NCI-H524 (cell line): ENCODE results near the gene MAP1A.

Experiments
- DNase-seq, 2 experiments: peaks; one replicate each; lab custom pipeline; 2025; lab: John Stamatoyannopoulos, UW

Gene MAP1A

GRCh38 chr15:43517354-43518196, at the start of gene MAP1A:
Gene MAP1A (plus strand): TSS chr15:43517608. CDS start chr15:43521474, 3,866 bp downstream.
- peak; percentile 88 to 90 for DNase-seq

- DNase-seq, result no peak
Measured at GRCh38 chr15:43469867-43470266, 47.5 kb upstream of the MAP1A start.

- no peak for DNase-seq
Measured at GRCh38 chr15:43471975-43472374, 45.4 kb upstream of the MAP1A start.

- DNase-seq, result no peak
Measured at GRCh38 chr15:43473885-43474284, 43.5 kb upstream of the MAP1A start.

GRCh38 chr15:43483297-43484128, 33.9 kb upstream of the MAP1A start:
- peak in 1 of 2 experiments; percentile 9 for DNase-seq

- DNase-seq, result no peak
Measured at GRCh38 chr15:43484455-43484854, 33.0 kb upstream of the MAP1A start.

- no peak for DNase-seq
Measured at GRCh38 chr15:43487271-43487895, 30.0 kb upstream of the MAP1A start.

GRCh38 chr15:43488790-43489189, 28.6 kb upstream of the MAP1A start:
- DNase-seq, result no peak

- no peak for DNase-seq
Measured at GRCh38 chr15:43489191-43489590, 28.2 kb upstream of the MAP1A start.

- DNase-seq, result peak in 1 of 2 experiments; percentile 32
Measured at GRCh38 chr15:43492266-43492665, 25.1 kb upstream of the MAP1A start.

- DNase-seq, result peak; percentile 93 to 95
Measured at GRCh38 chr15:43492673-43493601, 24.5 kb upstream of the MAP1A start, which contains the start of gene TP53BP1. Gene TP53BP1 (minus strand): TSS chr15:43493156. CDS start chr15:43493043, 113 bp downstream.

- DNase-seq, result peak in 1 of 2 experiments; percentile 54
Measured at GRCh38 chr15:43493703-43494472, 23.5 kb upstream of the MAP1A start.

GRCh38 chr15:43498990-43499389, 18.4 kb upstream of the MAP1A start:
- DNase-seq, result no peak

- no peak for DNase-seq
Measured at GRCh38 chr15:43499635-43500034, 17.8 kb upstream of the MAP1A start.

GRCh38 chr15:43505738-43506137, 11.7 kb upstream of the MAP1A start:
- peak in 1 of 2 experiments; percentile 16 for DNase-seq

- no peak for DNase-seq
Measured at GRCh38 chr15:43508421-43508820, 9.0 kb upstream of the MAP1A start.

GRCh38 chr15:43508991-43509659, 8.3 kb upstream of the MAP1A start:
- DNase-seq, result peak; percentile 42 to 57

- DNase-seq, result peak in 1 of 2 experiments; percentile 61
Measured at GRCh38 chr15:43509660-43510199, 7.7 kb upstream of the MAP1A start.
